ENCODE data around the gene EGLN3. TPM values are rescaled to one million over a fixed set of nuclear protein-coding genes. Genes with fewer than 3 reads are reported as not detected.

EGLN3 gene
- total RNA-seq, 1 donor from 2014 or later = 0.38 TPM

DNA sequence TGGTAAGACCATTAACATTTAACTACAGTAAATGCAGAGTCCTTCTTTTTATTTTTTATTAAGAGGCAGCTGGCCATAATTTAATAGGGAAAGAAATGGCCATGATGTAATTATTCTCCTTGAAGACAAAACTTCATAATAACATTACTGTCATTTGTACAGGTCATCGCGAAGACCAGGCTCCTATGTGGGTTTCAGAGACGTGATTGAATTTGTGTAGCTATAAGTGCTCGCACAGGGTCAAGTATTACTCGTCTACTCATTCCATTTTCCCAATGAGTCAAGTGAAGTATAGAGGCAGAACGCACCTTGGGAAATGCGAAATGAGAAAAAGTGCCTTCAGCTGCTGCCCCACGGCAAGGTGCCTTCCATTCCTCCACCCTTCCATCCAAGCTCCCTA is 40.4 kb downstream of the EGLN3 start:
- H3K27ac Mint-ChIP-seq (ENCODE audit: unreplicated experiment) = no peak overlapping the region
- H3K36me3 Mint-ChIP-seq (ENCODE audit: unreplicated experiment) = no peaks in the 10 kb centered on the region
- no peaks in the 10 kb centered on the region for H3K9me3 Mint-ChIP-seq (ENCODE audit: unreplicated experiment)
- DNase-seq (ENCODE audit: extremely low spot score, unreplicated experiment) = no peak
- H3K27me3 Mint-ChIP-seq (ENCODE audit: unreplicated experiment) = peaks cover 17% of the 10 kb centered on the region
- H3K4me3 Mint-ChIP-seq (ENCODE audit: unreplicated experiment) = no peak overlapping the region
- TF ChIP-seq, protein P1, sequence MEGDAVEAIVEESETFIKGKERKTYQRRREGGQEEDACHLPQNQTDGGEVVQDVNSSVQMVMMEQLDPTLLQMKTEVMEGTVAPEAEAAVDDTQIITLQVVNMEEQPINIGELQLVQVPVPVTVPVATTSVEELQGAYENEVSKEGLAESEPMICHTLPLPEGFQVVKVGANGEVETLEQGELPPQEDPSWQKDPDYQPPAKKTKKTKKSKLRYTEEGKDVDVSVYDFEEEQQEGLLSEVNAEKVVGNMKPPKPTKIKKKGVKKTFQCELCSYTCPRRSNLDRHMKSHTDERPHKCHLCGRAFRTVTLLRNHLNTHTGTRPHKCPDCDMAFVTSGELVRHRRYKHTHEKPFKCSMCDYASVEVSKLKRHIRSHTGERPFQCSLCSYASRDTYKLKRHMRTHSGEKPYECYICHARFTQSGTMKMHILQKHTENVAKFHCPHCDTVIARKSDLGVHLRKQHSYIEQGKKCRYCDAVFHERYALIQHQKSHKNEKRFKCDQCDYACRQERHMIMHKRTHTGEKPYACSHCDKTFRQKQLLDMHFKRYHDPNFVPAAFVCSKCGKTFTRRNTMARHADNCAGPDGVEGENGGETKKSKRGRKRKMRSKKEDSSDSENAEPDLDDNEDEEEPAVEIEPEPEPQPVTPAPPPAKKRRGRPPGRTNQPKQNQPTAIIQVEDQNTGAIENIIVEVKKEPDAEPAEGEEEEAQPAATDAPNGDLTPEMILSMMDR (IDR thresholded peaks at IDR 0.05) = no peak
- H3K4me1 Mint-ChIP-seq (ENCODE audit: unreplicated experiment) = peaks cover 3% of the 10 kb centered on the region

DNA sequence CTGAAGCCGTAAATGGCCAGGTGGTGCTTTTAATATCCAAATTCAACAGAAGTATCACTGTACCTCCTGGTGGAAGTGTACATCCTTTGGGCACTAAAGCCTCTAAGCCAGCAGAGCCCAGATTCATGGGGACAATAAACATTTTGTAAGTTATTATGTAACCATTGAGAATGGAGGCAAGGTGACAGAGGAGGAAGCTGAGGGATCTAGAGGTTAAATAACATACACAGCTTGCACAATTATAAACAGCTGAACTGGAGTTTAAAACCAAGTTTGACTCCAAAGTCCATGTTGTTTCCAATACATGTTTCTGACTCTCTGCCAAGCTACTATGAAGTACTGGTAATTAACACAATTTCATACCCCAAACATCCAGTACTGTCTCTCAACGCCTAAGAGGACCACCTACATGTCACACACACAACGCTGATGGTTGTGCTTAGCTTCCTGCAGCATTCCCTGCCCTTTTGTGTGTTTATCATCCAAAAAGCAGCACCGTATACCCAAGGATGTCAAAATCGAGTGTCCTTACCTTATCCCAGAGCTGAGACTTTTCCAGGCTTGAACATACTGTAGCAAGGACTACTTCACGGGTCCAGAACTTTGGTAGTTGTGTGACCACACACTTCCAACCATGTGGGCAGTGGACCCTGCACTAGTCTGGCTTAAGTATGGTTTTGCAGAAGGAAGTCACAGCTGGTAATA is 41.3 kb downstream of the EGLN3 start:
- no peak overlapping the region for H3K27ac Mint-ChIP-seq (ENCODE audit: unreplicated experiment)
- H3K4me3 Mint-ChIP-seq (ENCODE audit: unreplicated experiment) = no peak overlapping the region
- no peaks in the 10 kb centered on the region for H3K4me1 Mint-ChIP-seq (ENCODE audit: unreplicated experiment)
- TF ChIP-seq, protein P1 (IDR thresholded peaks at IDR 0.05) = no peak
- no peaks in the 10 kb centered on the region for H3K36me3 Mint-ChIP-seq (ENCODE audit: unreplicated experiment)
- peaks cover 25% of the 10 kb centered on the region for H3K27me3 Mint-ChIP-seq (ENCODE audit: unreplicated experiment)
- no peak for DNase-seq (ENCODE audit: extremely low spot score, unreplicated experiment)
- H3K9me3 Mint-ChIP-seq (ENCODE audit: unreplicated experiment) = no peaks in the 10 kb centered on the region

DNA sequence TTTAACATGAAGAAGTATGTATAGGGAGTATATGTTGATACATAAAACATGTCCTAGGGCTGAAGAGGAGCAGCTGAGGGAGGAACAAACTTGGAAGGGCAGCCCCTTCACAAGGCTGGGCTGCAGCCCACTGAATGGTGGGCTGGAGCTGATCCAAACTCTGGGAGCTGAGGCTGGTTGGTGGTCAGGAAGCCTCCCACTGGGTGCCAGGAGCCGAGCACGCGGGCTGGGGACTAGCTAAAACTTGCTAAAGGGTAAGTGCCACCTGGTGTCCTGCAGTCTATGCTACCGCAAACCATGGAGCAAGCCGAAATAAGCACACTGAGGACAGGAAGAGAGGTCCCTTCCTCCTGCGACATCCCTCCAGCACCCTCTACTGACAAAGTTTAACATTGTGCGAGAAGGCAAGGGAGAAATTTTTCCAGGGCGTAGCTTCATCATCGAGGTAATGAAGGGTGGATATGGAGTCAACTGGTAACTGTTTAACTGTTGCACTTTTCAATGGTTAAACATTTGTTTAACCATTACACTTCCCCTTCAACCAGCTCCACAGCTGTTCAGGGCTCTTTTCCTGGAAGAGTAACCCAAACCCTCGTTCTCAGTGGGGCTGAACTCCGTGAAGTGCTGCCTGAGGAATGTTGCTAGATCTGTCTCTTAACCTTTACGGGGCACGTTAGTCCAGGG is 42.2 kb downstream of the EGLN3 start:
- Mint-ChIP-seq H3K27me3 (ENCODE audit: unreplicated experiment) (peaks cover 32% of the 10 kb centered on the region), H3K9me3 (ENCODE audit: unreplicated experiment) (no peaks in the 10 kb centered on the region), H3K4me1 (ENCODE audit: unreplicated experiment) (no peaks in the 10 kb centered on the region), H3K36me3 (ENCODE audit: unreplicated experiment) (no peaks in the 10 kb centered on the region), H3K4me3 (ENCODE audit: unreplicated experiment) (no peak overlapping the region), H3K27ac (ENCODE audit: unreplicated experiment) (no peak overlapping the region)
- DNase-seq (ENCODE audit: extremely low spot score, unreplicated experiment) = no peak
- TF ChIP-seq, protein P1 (IDR thresholded peaks at IDR 0.05) = no peak

DNA sequence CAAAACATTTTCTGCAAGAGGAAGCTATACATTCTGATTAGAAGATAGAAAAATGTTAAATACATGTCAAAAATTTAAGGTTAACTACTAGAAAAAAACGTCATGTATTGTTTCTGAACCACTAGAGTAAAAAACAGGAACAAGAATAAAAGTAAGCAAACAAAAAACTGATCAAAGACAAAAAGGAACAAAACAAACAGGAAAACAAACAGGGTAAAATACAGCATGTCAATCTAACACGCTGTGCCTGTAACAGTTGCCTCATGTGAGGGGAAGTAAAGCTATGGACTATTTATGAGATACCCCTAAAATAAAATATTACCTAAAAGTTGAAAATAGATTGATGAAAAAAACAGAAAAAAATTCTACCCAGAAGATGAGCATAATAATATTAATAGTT is 43.9 kb downstream of the EGLN3 start:
- TF ChIP-seq, protein P1 (IDR thresholded peaks at IDR 0.05) = no peak
- Mint-ChIP-seq H3K9me3 (ENCODE audit: unreplicated experiment) (no peaks in the 10 kb centered on the region), H3K27ac (ENCODE audit: unreplicated experiment) (no peak overlapping the region), H3K27me3 (ENCODE audit: unreplicated experiment) (peaks cover 38% of the 10 kb centered on the region), H3K36me3 (ENCODE audit: unreplicated experiment) (no peaks in the 10 kb centered on the region), H3K4me1 (ENCODE audit: unreplicated experiment) (no peaks in the 10 kb centered on the region), H3K4me3 (ENCODE audit: unreplicated experiment) (no peak overlapping the region)
- DNase-seq (ENCODE audit: extremely low spot score, unreplicated experiment) = no peak

DNA sequence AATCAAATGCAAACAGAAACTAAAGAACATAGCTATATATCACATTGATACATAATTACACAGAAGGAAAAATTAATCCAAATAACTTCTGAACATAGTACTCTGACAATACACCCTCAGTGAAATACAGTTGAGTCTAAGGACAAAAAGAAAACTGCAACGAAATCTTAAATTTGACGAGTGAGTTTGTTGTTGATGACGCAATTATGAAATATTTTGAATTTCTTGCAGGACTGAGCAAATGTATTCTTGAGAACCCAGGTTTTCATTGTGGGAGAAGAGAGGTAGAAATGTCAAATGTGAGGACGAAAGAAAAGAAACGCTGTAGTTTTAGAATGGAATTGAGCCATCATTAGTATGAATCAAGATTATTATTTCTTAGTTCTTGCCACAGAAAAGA is 46.3 kb downstream of the EGLN3 start:
- DNase-seq (ENCODE audit: extremely low spot score, unreplicated experiment) = no peak
- Mint-ChIP-seq H3K4me3 (ENCODE audit: unreplicated experiment) (no peak overlapping the region), H3K27ac (ENCODE audit: unreplicated experiment) (no peak overlapping the region), H3K9me3 (ENCODE audit: unreplicated experiment) (no peaks in the 10 kb centered on the region), H3K27me3 (ENCODE audit: unreplicated experiment) (peaks cover 43% of the 10 kb centered on the region), H3K4me1 (ENCODE audit: unreplicated experiment) (no peaks in the 10 kb centered on the region), H3K36me3 (ENCODE audit: unreplicated experiment) (no peaks in the 10 kb centered on the region)
- TF ChIP-seq, protein P1 (IDR thresholded peaks at IDR 0.05) = no peak

All from osteocyte (in vitro differentiated cells).